Endothelial cell of umbilical vein (primary cell): Measurements from ENCODE around the gene LAMP5. TPM values are rescaled to one million over a fixed set of nuclear protein-coding genes. Genes with fewer than 3 reads are reported as not detected.

Experiments
- BruUV-seq: library from RNA; stranded (reverse); fragments of 400-500 nt; replicated peaks from 2 replicates; lab custom pipeline; 2021; lab: Mats Ljungman, UMichigan
- CTCF ChIA-PET: fragments of 300-600, 350-600 bp; sonication (Branson Sonifier 250); formaldehyde crosslinking; loops from one replicate; lab custom pipeline; 2021; ENCODE audit warnings: antibody characterized with exemption, inconsistent platforms; lab: Charles Lee
- POLR2A ChIA-PET: fragments of 300-600, 350-600 bp; sonication (Branson Sonifier 250); formaldehyde crosslinking; loops from one replicate; lab custom pipeline; 2021; ENCODE audit warnings: antibody characterized with exemption, inconsistent platforms; lab: Charles Lee
- DNase-seq: peaks from one replicate; pipeline ENCODE4 v3.0.0-alpha.2; 2011; ENCODE audit warnings: low read depth, low spot score
- FAIRE-seq: peaks from 2 replicates; lab custom pipeline; 2011; peaks lifted over from hg19 to GRCh38; lab: Jason Lieb, UNC
- H2AFZ ChIP-seq: 2 replicates; pipeline ENCODE4 v1.6.0; 2012; ENCODE audit warnings: low read depth, low read length, control low read depth, inconsistent platforms
- H3K27ac ChIP-seq: 2 replicates; pipeline ENCODE4 v1.5.1; 2011; ENCODE audit warnings: low read depth, mild to moderate bottlenecking, control low read depth, low read length, moderate library complexity; ENCODE audit not compliant: insufficient read depth
- H3K27me3 ChIP-seq, 2 experiments: 2 replicates each; pipeline versions ENCODE4 v1.6.0 to v1.6.1; 2011; ENCODE audit warnings: low read length in 2 of 2, mixed read lengths in 1 of 2; ENCODE audit not compliant: control insufficient read depth in 2 of 2, insufficient read depth in 2 of 2
- H3K36me3 ChIP-seq, 2 experiments: 2 replicates in 1 of 2; 3 replicates in 1 of 2; pipeline ENCODE4 v1.5.1; 2011; ENCODE audit warnings: low read length in 2 of 2, mild to moderate bottlenecking in 1 of 2, moderate library complexity in 1 of 2; ENCODE audit not compliant: control insufficient read depth in 2 of 2, insufficient read depth in 2 of 2; ENCODE audit errors: extremely low read depth in 1 of 2
- H3K4me1 ChIP-seq: 3 replicates; pipeline ENCODE4 v1.5.1; 2011; ENCODE audit warnings: mild to moderate bottlenecking, low read length; ENCODE audit not compliant: control insufficient read depth, insufficient read depth; ENCODE audit errors: extremely low read depth
- H3K4me2 ChIP-seq: 2 replicates; pipeline ENCODE4 v1.6.1; 2011; ENCODE audit warnings: low read length, control low read depth, mixed read lengths; ENCODE audit not compliant: insufficient read depth
- H3K4me3 ChIP-seq, 3 experiments: fragments of 200-600 bp in 1 of 3; sonication (generic), shearing (Covaris generic) in 1 of 3; replicated peaks in 1 of 3; 2 replicates each; pipeline ENCODE4 v1.5.1; 2011 to 2016; ENCODE audit warnings: control low read depth in 3 of 3, low read length in 3 of 3, mild to moderate bottlenecking in 2 of 3, inconsistent platforms in 1 of 3, low read depth in 1 of 3, moderate library complexity in 1 of 3; ENCODE audit not compliant: insufficient read depth in 1 of 3
- H3K79me2 ChIP-seq: 2 replicates; pipeline ENCODE4 v1.6.0; 2012; ENCODE audit warnings: low read length, inconsistent platforms; ENCODE audit not compliant: control insufficient read depth, insufficient read depth
- H3K9ac ChIP-seq: replicated peaks from 2 replicates; pipeline ENCODE3; 2011; ENCODE audit warnings: low read length, control low read depth; ENCODE audit not compliant: insufficient read depth; ENCODE audit errors: extremely low read depth
- H3K9me1 ChIP-seq: replicated peaks from 3 replicates; pipeline ENCODE4 v1.6.0; 2011; ENCODE audit warnings: mild to moderate bottlenecking, low read length; ENCODE audit not compliant: control insufficient read depth, insufficient read depth; ENCODE audit errors: extremely low read depth
- H3K9me3 ChIP-seq: replicated peaks from 2 replicates; pipeline ENCODE4 v1.5.1; 2012; ENCODE audit warnings: low read length, inconsistent platforms; ENCODE audit not compliant: control insufficient read depth, insufficient read depth
- H4K20me1 ChIP-seq: replicated peaks from 2 replicates; pipeline ENCODE3; 2011; ENCODE audit warnings: mild to moderate bottlenecking, low read length; ENCODE audit not compliant: control insufficient read depth, insufficient read depth; ENCODE audit errors: extremely low read depth
- EZH2 ChIP-seq: IDR thresholded peaks from 2 replicates; pipeline ENCODE4 v1.6.1; 2012; ENCODE audit warnings: borderline replicate concordance, low read depth, mild to moderate bottlenecking, moderate library complexity, low read length, inconsistent platforms; ENCODE audit not compliant: severe bottlenecking
- FOS ChIP-seq: IDR thresholded peaks from 2 replicates; pipeline ENCODE4 v1.6.1; 2011; ENCODE audit warnings: mild to moderate bottlenecking, low read length, moderate library complexity, borderline replicate concordance; ENCODE audit not compliant: insufficient read depth
- GATA2 ChIP-seq: IDR thresholded peaks from 2 replicates; pipeline ENCODE4 v1.7.0; 2011; ENCODE audit warnings: low read depth, mild to moderate bottlenecking, moderate library complexity, mixed read lengths, low read length; ENCODE audit not compliant: insufficient read length, insufficient read depth
- JUN ChIP-seq: IDR thresholded peaks from 2 replicates; pipeline ENCODE4 v1.6.1; 2011; ENCODE audit warnings: borderline replicate concordance, low read depth; ENCODE audit not compliant: insufficient read length, insufficient read depth
- MYC ChIP-seq: IDR thresholded peaks from one replicate; pipeline ENCODE4 v1.6.1; 2011; ENCODE audit warnings: mild to moderate bottlenecking, low read depth, low read length
- POLR2A ChIP-seq: IDR thresholded peaks from 2 replicates; pipeline ENCODE4 v1.6.1; 2012; ENCODE audit warnings: low read depth, mild to moderate bottlenecking, control low read depth, low read length
- POLR2AphosphoS5 ChIP-seq: IDR thresholded peaks from 2 replicates; pipeline ENCODE4 v1.6.1; 2012; ENCODE audit warnings: low read depth, mild to moderate bottlenecking, control low read depth, low read length, moderate library complexity; ENCODE audit not compliant: insufficient read depth
- dilution Hi-C: fragments of 300-500 bp; cut with MboI; formaldehyde crosslinking; loops from one replicate; pipeline ENCODE4 v1.15.0; 2019; ENCODE audit warnings: low sequenced_read_pairs; ENCODE audit not compliant: extremely low pct_ligation_motif_present
- intact Hi-C: fragments of 100-400 bp; cut with micrococcal nuclease; formaldehyde crosslinking; loops from one replicate; pipeline ENCODE4 v1.10.0; 2022
- polyA plus RNA-seq, 4 experiments: library from polyadenylated mRNA; depleted of rRNA in 3 of 4; stranded (reverse) in 3 of 4; unstranded in 1 of 4; fragments of >200 nt; gene quantifications; 2 replicates each; pipeline versions ENCODE4 v1.2.1 to v1.2.3, GENCODE V29; 2011 to 2012; ENCODE audit warnings: missing spikeins in 1 of 4
- total RNA-seq: library from RNA; stranded (reverse); gene quantifications from 2 replicates; pipeline ENCODE4 v1.2.3, GENCODE V29; 2021
- TF ChIP-seq, protein P1 (sequence below): IDR thresholded peaks from 2 replicates; pipeline ENCODE4 v1.6.1; 2011; ENCODE audit not compliant: insufficient read depth, insufficient read length
- TF ChIP-seq, protein P2 (sequence below), 2 donors: IDR thresholded peaks; 1 replicate in 1 of 2; 2 replicates in 1 of 2; pipeline ENCODE4 v1.5.1; 2011; ENCODE audit warnings: low read length in 2 of 2, mild to moderate bottlenecking in 2 of 2, moderate library complexity in 2 of 2, control low read depth in 1 of 2, inconsistent platforms in 1 of 2, low read depth in 1 of 2; ENCODE audit not compliant: insufficient read depth in 1 of 2; ENCODE audit errors: extremely low read depth in 1 of 2

Gene LAMP5
- total and polyA plus RNA-seq, 2 donors (not counting 3 experiments of a cell fraction or from before 2014, with no cell fraction given), result not detected

DNA sequence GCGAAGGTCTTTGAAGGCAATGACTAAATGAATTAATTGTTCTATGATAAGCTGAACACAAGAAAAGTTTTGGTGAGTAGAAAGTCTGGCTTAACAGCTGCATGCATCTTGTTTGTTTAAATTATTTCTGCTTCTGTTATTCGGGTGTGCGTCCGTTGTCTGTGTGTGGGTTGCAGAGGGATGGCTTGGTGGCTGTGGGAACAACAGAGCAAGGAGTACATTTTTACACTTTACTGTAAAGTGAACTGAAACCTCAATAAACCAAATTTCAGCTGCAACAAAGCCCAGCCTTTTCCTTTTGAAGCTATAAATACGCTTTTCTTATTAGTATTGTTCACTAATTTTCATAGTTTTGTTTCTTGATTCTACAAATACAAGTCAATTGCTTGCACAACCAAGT lies 3.5 kb upstream of the LAMP5 start:
- H3K36me3 ChIP-seq, result no peaks in the 10 kb centered on the region
- TF ChIP-seq JUN, result no peak
- no peak for TF ChIP-seq GATA2
- H3K4me1 ChIP-seq, result peaks cover 4% of the 10 kb centered on the region
- no peak overlapping the region for H3K9ac ChIP-seq
- H3K79me2 ChIP-seq, result no peaks in the 10 kb centered on the region
- DNase-seq (no peak), FAIRE-seq (no peak)
- no peak overlapping the region for H3K4me2 ChIP-seq
- ChIA-PET POLR2A (no interaction called here), CTCF (interaction anchor here (1.0 kb wide), 1 partner anchor 99 kb away, joined by 3 read pairs; no protein-coding TSS in a partner anchor)
- H3K27me3 ChIP-seq, result peaks cover 72 to 97% of the 10 kb centered on the region in 2 experiments
- no peak overlapping the region for H3K4me3 ChIP-seq
- H2AFZ ChIP-seq, result no peak overlapping the region
- BruUV-seq, result no TSS peak
- no peaks in the 10 kb centered on the region for H3K9me3 ChIP-seq
- H4K20me1 ChIP-seq, result no peaks in the 10 kb centered on the region
- dilution Hi-C loops (no loop called here), intact Hi-C loops (no loop called here)
- no peak overlapping the region for H3K27ac ChIP-seq
- no peaks in the 10 kb centered on the region for H3K9me1 ChIP-seq

DNA sequence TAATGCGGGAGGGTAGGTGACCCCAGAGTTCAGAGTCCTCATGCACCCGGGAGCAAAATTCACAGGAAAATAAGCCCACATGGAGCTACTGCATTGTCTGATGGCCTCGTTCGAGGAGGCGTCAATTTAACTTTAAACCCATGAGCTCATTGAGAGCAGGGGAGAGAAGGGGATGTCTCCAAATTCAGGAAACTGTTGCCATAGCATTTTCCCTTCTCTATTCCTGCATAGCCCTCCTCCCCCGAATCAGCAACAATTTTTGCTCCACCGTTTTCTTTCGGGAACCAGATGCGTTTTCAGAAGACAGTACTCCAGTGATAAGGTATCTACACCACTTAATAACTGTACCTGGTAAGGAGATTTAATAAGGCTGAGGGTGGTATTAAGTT lies 324 bp upstream of the LAMP5 start:
- DNase-seq (no peak), FAIRE-seq (no peak)
- no peak overlapping the region for H3K27ac ChIP-seq
- no peak overlapping the region for H2AFZ ChIP-seq
- no peaks in the 10 kb centered on the region for H4K20me1 ChIP-seq
- BruUV-seq, result no TSS peak
- dilution Hi-C loops, result no loop called here
- no peaks in the 10 kb centered on the region for H3K36me3 ChIP-seq
- H3K4me1 ChIP-seq, result peaks cover 5% of the 10 kb centered on the region
- no peaks in the 10 kb centered on the region for H3K9me1 ChIP-seq
- H3K4me2 ChIP-seq, result no peak overlapping the region
- no peaks in the 10 kb centered on the region for H3K9me3 ChIP-seq
- intact Hi-C loops, result no loop called here
- H3K27me3 ChIP-seq, result peaks cover 68 to 97% of the 10 kb centered on the region in 2 experiments
- no peak overlapping the region for H3K9ac ChIP-seq
- no peak overlapping the region for H3K4me3 ChIP-seq
- H3K79me2 ChIP-seq, result no peaks in the 10 kb centered on the region
- ChIA-PET CTCF (interaction anchor here (1.4 to 2.4 kb wide), 4 partner anchors 11 to 96 kb away, joined by 3 to 12 read pairs (median 6); no protein-coding TSS in a partner anchor), POLR2A (no interaction called here)
- TF ChIP-seq MYC, result no peak
- TF ChIP-seq GATA2, result no peak
- TF ChIP-seq, protein P1, sequence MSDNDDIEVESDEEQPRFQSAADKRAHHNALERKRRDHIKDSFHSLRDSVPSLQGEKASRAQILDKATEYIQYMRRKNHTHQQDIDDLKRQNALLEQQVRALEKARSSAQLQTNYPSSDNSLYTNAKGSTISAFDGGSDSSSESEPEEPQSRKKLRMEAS, result no peak
- no peak for TF ChIP-seq JUN
- no peak for TF ChIP-seq POLR2A
- TF ChIP-seq EZH2, result no peak
- TF ChIP-seq FOS, result no peak
- no peak for TF ChIP-seq POLR2AphosphoS5
- TF ChIP-seq, protein P2, sequence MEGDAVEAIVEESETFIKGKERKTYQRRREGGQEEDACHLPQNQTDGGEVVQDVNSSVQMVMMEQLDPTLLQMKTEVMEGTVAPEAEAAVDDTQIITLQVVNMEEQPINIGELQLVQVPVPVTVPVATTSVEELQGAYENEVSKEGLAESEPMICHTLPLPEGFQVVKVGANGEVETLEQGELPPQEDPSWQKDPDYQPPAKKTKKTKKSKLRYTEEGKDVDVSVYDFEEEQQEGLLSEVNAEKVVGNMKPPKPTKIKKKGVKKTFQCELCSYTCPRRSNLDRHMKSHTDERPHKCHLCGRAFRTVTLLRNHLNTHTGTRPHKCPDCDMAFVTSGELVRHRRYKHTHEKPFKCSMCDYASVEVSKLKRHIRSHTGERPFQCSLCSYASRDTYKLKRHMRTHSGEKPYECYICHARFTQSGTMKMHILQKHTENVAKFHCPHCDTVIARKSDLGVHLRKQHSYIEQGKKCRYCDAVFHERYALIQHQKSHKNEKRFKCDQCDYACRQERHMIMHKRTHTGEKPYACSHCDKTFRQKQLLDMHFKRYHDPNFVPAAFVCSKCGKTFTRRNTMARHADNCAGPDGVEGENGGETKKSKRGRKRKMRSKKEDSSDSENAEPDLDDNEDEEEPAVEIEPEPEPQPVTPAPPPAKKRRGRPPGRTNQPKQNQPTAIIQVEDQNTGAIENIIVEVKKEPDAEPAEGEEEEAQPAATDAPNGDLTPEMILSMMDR (IDR thresholded peaks at IDR 0.05; ENCODE audit: extremely low read depth in 1 of 2, insufficient read depth in 1 of 2, low read depth in 1 of 2, low read length in 2 of 2), result no peak
